Astrocyte of the hippocampus (primary cell): Measurements from ENCODE around the gene MCAT.
"Not testable (repeated sequence)": the region's sequence is repeated elsewhere in the genome, so short reads cannot be mapped to it uniquely, and the experiment has no call there.

ENCODE experiments used
- DNase-seq: peaks from one replicate; pipeline ENCODE4 v3.0.0; 2011; ENCODE audit warnings: low read depth, low spot score

The MCAT gene

GRCh38 chr22:43154887-43155536, 11.8 kb upstream of the MCAT start:
- no peak for DNase-seq

GRCh38 chr22:43153899-43154298, 10.7 kb upstream of the MCAT start:
- no peak for DNase-seq

- DNase-seq = peak; percentile 77
These were observed 9.3 kb upstream of the MCAT start for GRCh38 chr22:43152357-43153071.

GRCh38 chr22:43152003-43152356, 8.8 kb upstream of the MCAT start:
- DNase-seq = no peak

- DNase-seq = peak; percentile 76
These were observed 8.2 kb upstream of the MCAT start, which contains the start of gene TSPO for GRCh38 chr22:43151251-43152002. TSPO (plus strand) TSS chr22:43151559; CDS start chr22:43159239, 7,680 bp downstream.

- no peak for DNase-seq
These were observed 7.6 kb upstream of the MCAT start for GRCh38 chr22:43150731-43151206.

GRCh38 chr22:43148581-43148980, 5.4 kb upstream of the MCAT start:
- no peak for DNase-seq

GRCh38 chr22:43147821-43148220, 4.6 kb upstream of the MCAT start:
- no peak for DNase-seq

- DNase-seq = not testable (repeated sequence)
These were observed 3.1 kb upstream of the MCAT start for GRCh38 chr22:43146332-43146731.

GRCh38 chr22:43145371-43145770, 2.2 kb upstream of the MCAT start:
- DNase-seq = not testable (repeated sequence)

GRCh38 chr22:43144949-43145348, 1.8 kb upstream of the MCAT start:
- DNase-seq = no peak

- DNase-seq = no peak
These were observed 6.4 kb downstream of the MCAT start for GRCh38 chr22:43136801-43137200.

- peak; percentile 62 for DNase-seq
These were observed 6.9 kb downstream of the MCAT start for GRCh38 chr22:43136255-43136654.

GRCh38 chr22:43135565-43135964, 7.6 kb downstream of the MCAT start:
- DNase-seq = no peak

GRCh38 chr22:43134553-43134952, 8.6 kb downstream of the MCAT start:
- DNase-seq = no peak

GRCh38 chr22:43133401-43133800, 9.8 kb downstream of the MCAT start:
- no peak for DNase-seq

- DNase-seq = no peak
These were observed 11.3 kb downstream of the MCAT start for GRCh38 chr22:43131773-43132501.

GRCh38 chr22:43129426-43130425, 13.5 kb downstream of the MCAT start:
- no peak for DNase-seq

GRCh38 chr22:43128928-43129424, 14.2 kb downstream of the MCAT start:
- DNase-seq = no peak

- DNase-seq = no peak
These were observed 15.1 kb downstream of the MCAT start for GRCh38 chr22:43128116-43128515.
